SK-N-SH (cell line): ENCODE measurements around the gene TRPV2. TPM values are rescaled to one million over a fixed set of nuclear protein-coding genes. Genes with fewer than 3 reads are reported as not detected.

Experiments
- CTCF ChIA-PET: fragments of 300-600, 350-600 bp; formaldehyde crosslinking; extraction: SDS; loops from one replicate; lab custom pipeline; 2021; lab: Yijun Ruan, JAX
- POLR2A ChIA-PET: fragments of 350-600 bp; sonication (Branson Sonifier 250); formaldehyde crosslinking; extraction: SDS; loops from one replicate; lab custom pipeline; 2020; ENCODE audit warnings: antibody characterized with exemption, inconsistent platforms; lab: Yijun Ruan, JAX
- DNase-seq: peaks from one replicate; pipeline ENCODE4 v3.0.0; 2012
- H2AFZ ChIP-seq: fragments of 200-600 bp; sonication (generic); 2 replicates; pipeline ENCODE4 v1.8.1; 2016; ENCODE audit warnings: antibody characterized with exemption, mild to moderate bottlenecking, low read depth
- H3F3A ChIP-seq: fragments of 200-600 bp; sonication (generic); replicated peaks from 2 replicates; pipeline ENCODE3; 2016; ENCODE audit warnings: antibody characterized with exemption, mild to moderate bottlenecking; ENCODE audit not compliant: insufficient read depth
- H3K27ac ChIP-seq, 2 experiments: fragments of 200-500 bp in 1 of 2; fragments of 200-600 bp in 1 of 2; sonication (Bioruptor generic) in 1 of 2; sonication (generic), shearing (Covaris generic) in 1 of 2; 2 replicates each; pipeline versions ENCODE4 v1.5.1 to v1.6.1; 2014 to 2016; ENCODE audit warnings: low read depth in 2 of 2, inconsistent platforms in 1 of 2, low read length in 1 of 2, mild to moderate bottlenecking in 1 of 2, mixed read lengths in 1 of 2
- H3K27me3 ChIP-seq: fragments of 200-600 bp; sonication (generic), shearing (Covaris generic); 2 replicates; pipeline ENCODE4 v1.6.1; 2016; ENCODE audit warnings: mixed run types; ENCODE audit not compliant: insufficient read depth
- H3K36me3 ChIP-seq, 2 experiments: fragments of 200-500 bp in 1 of 2; fragments of 200-600 bp in 1 of 2; sonication (Bioruptor generic) in 1 of 2; sonication (generic) in 1 of 2; replicated peaks in 1 of 2; 2 replicates each; pipeline versions ENCODE3 to v1.5.1; 2014 to 2016; ENCODE audit warnings: low read length in 1 of 2, mild to moderate bottlenecking in 1 of 2; ENCODE audit not compliant: insufficient read depth in 2 of 2, control insufficient read depth in 1 of 2
- H3K4me1 ChIP-seq, 2 experiments: fragments of 200-500 bp in 1 of 2; fragments of 200-600 bp in 1 of 2; sonication (Bioruptor generic) in 1 of 2; sonication (generic), shearing (Covaris generic) in 1 of 2; 2 replicates each; pipeline versions ENCODE4 v1.5.1 to v1.6.1; 2014 to 2016; ENCODE audit warnings: low read depth in 1 of 2, low read length in 1 of 2, mixed run types in 1 of 2; ENCODE audit not compliant: insufficient read depth in 2 of 2, control insufficient read depth in 1 of 2
- H3K4me2 ChIP-seq: fragments of 200-600 bp; sonication (generic), shearing (Covaris generic); 2 replicates; pipeline ENCODE4 v1.6.1; 2017; ENCODE audit warnings: mixed run types
- H3K4me3 ChIP-seq, 2 experiments: fragments of 200-500 bp in 1 of 2; fragments of 200-600 bp in 1 of 2; sonication (Bioruptor generic) in 1 of 2; sonication (generic), shearing (Covaris generic) in 1 of 2; 2 replicates each; pipeline versions ENCODE4 v1.5.1 to v1.8.1; 2014 to 2016; ENCODE audit warnings: low read depth in 2 of 2, inconsistent platforms in 1 of 2, low read length in 1 of 2, mild to moderate bottlenecking in 1 of 2, mixed read lengths in 1 of 2, moderate library complexity in 1 of 2
- H3K79me2 ChIP-seq: fragments of 200-600 bp; sonication (generic); 2 replicates; pipeline ENCODE4 v1.8.1; 2017; ENCODE audit warnings: mild to moderate bottlenecking; ENCODE audit not compliant: insufficient read depth
- H3K9ac ChIP-seq: fragments of 200-600 bp; sonication (generic); 2 replicates; pipeline ENCODE4 v1.6.1; 2017; ENCODE audit warnings: mixed run types
- H3K9me2 ChIP-seq: fragments of 200-600 bp; sonication (generic); 2 replicates; pipeline ENCODE4 v1.6.1; 2017; ENCODE audit warnings: mixed run types
- H3K9me3 ChIP-seq: fragments of 200-600 bp; sonication (generic); 2 replicates; pipeline ENCODE4 v1.6.1; 2017; ENCODE audit warnings: mixed run types, mild to moderate bottlenecking, moderate library complexity
- H4K20me1 ChIP-seq: fragments of 200-600 bp; sonication (generic); 2 replicates; pipeline ENCODE4 v1.6.1; 2017; ENCODE audit warnings: mild to moderate bottlenecking, mixed run types; ENCODE audit not compliant: insufficient read depth
- CHD2 ChIP-seq: fragments of 150-350 bp; IDR thresholded peaks from 2 replicates; pipeline ENCODE4 v1.6.1; 2018; ENCODE audit warnings: low read length; ENCODE audit not compliant: partially characterized antibody
- CTCF ChIP-seq: fragments of 200-600 bp; sonication (generic); IDR thresholded peaks from 2 replicates; pipeline ENCODE4 v1.6.1; 2017; ENCODE audit warnings: antibody characterized with exemption, mild to moderate bottlenecking, moderate library complexity
- ELF1 ChIP-seq: IDR thresholded peaks from 2 replicates; pipeline ENCODE4 v1.4.0; 2012
- FOSL2 ChIP-seq: IDR thresholded peaks from 2 replicates; pipeline ENCODE4 v1.4.0; 2012; ENCODE audit warnings: low read depth, mild to moderate bottlenecking, moderate library complexity, borderline replicate concordance
- GATA2 ChIP-seq: sonication (generic); formaldehyde crosslinking; IDR thresholded peaks from 2 replicates; pipeline ENCODE4 v1.5.0; 2020; ENCODE audit warnings: mild to moderate bottlenecking, missing genetic modification reagents
- IRF3 ChIP-seq: fragments of 150-350 bp; IDR thresholded peaks from 2 replicates; pipeline ENCODE4 v1.6.1; 2016; ENCODE audit warnings: mild to moderate bottlenecking, low read depth, low read length
- JUND ChIP-seq: IDR thresholded peaks from 2 replicates; pipeline ENCODE4 v1.4.0; 2012
- MXI1 ChIP-seq: IDR thresholded peaks from 2 replicates; pipeline ENCODE4 v1.6.1; 2012; ENCODE audit warnings: mild to moderate bottlenecking, low read depth, low read length, improper control_type of control experiment
- PBX3 ChIP-seq: IDR thresholded peaks from 2 replicates; pipeline ENCODE4; 2012
- POLR2AphosphoS5 ChIP-seq: IDR thresholded peaks from 2 replicates; pipeline ENCODE4 v1.6.1; 2012; ENCODE audit warnings: low read depth, low read length
- REST ChIP-seq: IDR thresholded peaks from 2 replicates; pipeline ENCODE4 v1.6.1; 2012; ENCODE audit warnings: mild to moderate bottlenecking, low read depth, low read length, moderate library complexity
- RFX5 ChIP-seq: IDR thresholded peaks from 2 replicates; pipeline ENCODE4 v1.6.1; 2012; ENCODE audit warnings: mild to moderate bottlenecking, improper control_type of control experiment, low read length
- RXRA ChIP-seq: IDR thresholded peaks from 2 replicates; pipeline ENCODE4 v1.4.0; 2012; ENCODE audit warnings: low read depth, mild to moderate bottlenecking, borderline replicate concordance
- SIN3A ChIP-seq: IDR thresholded peaks from 2 replicates; pipeline ENCODE4 v1.6.1; 2012; ENCODE audit warnings: low read depth, mild to moderate bottlenecking, low read length, moderate library complexity, borderline replicate concordance
- TAF1 ChIP-seq: IDR thresholded peaks from 2 replicates; pipeline ENCODE4 v1.6.1; 2012; ENCODE audit warnings: low read depth, mild to moderate bottlenecking, low read length, moderate library complexity, borderline replicate concordance
- TCF12 ChIP-seq: IDR thresholded peaks from 2 replicates; pipeline ENCODE4 v1.4.0; 2012
- TEAD4 ChIP-seq: IDR thresholded peaks from 2 replicates; pipeline ENCODE4 v1.4.0; 2012; ENCODE audit warnings: mild to moderate bottlenecking, borderline replicate concordance; ENCODE audit not compliant: insufficient read depth
- USF1 ChIP-seq: IDR thresholded peaks from 2 replicates; pipeline ENCODE4 v1.4.0; 2012; ENCODE audit warnings: low read depth, borderline replicate concordance
- YY1 ChIP-seq: IDR thresholded peaks from 2 replicates; pipeline ENCODE4 v1.4.0; 2012; ENCODE audit warnings: low read depth, mild to moderate bottlenecking
- WGBS: methylation state at CpG from one replicate; pipeline ENCODE4 v1.1.6; 2017; ENCODE audit warnings: low lambda C conversion rate; 5-methylcytosine and 5-hydroxymethylcytosine counted together
- polyA plus RNA-seq, 3 experiments: library from polyadenylated mRNA; depleted of rRNA; stranded (reverse); fragments of >200 nt; gene quantifications; 2 replicates each; pipeline ENCODE4 v1.2.3, GENCODE V29; 2012

TRPV2 gene
- polyA plus RNA-seq, 1 of the 3 experiments (the other 2 are of a cell fraction) = 11.0 TPM

- TF ChIP-seq USF1 = peak; percentile 90
- TF ChIP-seq JUND = peak; percentile 71; the same call in 1 of the 2 replicates
- TF ChIP-seq RXRA = no peak
- peak; percentile 1; the same call in 1 of the 2 replicates for TF ChIP-seq FOSL2
- TF ChIP-seq SIN3A = peak; percentile 94
- peak; percentile 98 for TF ChIP-seq TAF1
- TF ChIP-seq ELF1 = no peak
- no peak for TF ChIP-seq TEAD4
- no peak for TF ChIP-seq TCF12
- peak; percentile 73; the same call in 1 of the 2 replicates for TF ChIP-seq YY1
- TF ChIP-seq RFX5 = no peak; the same call in 1 of the 2 replicates
- TF ChIP-seq IRF3 = no peak; the same call in none of the 2 replicates
- no peak for TF ChIP-seq GATA2 (CRISPR knock-in tag)
Measured at GRCh38 chr17:16438557-16439302, 23.4 kb downstream of the TRPV2 start (continued).

GRCh38 chr17:16439303-16439791 is 24.0 kb downstream of the TRPV2 start:
- 2% methylated on average over 22 of the region's 25 CpGs for WGBS
- DNase-seq = no peak
- POLR2A ChIA-PET = interaction anchor here (0.9 to 2.1 kb wide), 14 partner anchors 11 to 145 kb away, joined by 3 to 25 read pairs (median 6); partner anchors contain the start of gene CENPV

More at GRCh38 chr17:16439303-16439791, 24.0 kb downstream of the TRPV2 start:
- no peak for TF ChIP-seq USF1
- no peak for TF ChIP-seq MXI1
- TF ChIP-seq CTCF = no peak
- TF ChIP-seq REST = no peak
- no peak for TF ChIP-seq POLR2AphosphoS5
- TF ChIP-seq YY1 = no peak
- TF ChIP-seq SIN3A = no peak
- TF ChIP-seq CHD2 = no peak
- TF ChIP-seq PBX3 = no peak
- Histone ChIP-seq H3K4me2 (peak overlapping the region; percentile 93), H3K4me3 (peak overlapping the region; percentile 87 to 98), H3K79me2 (peaks cover 46% of the 10 kb centered on the region), H3K9ac (peak overlapping the region; percentile 96), H3K27ac (peak overlapping the region; percentile 66 to 78), H3K4me1 (peaks cover 25 to 36% of the 10 kb centered on the region in 2 experiments; a peak in 3 of 4 replicates), H3K9me3 (no peaks in the 10 kb centered on the region), H3K36me3 (peaks cover 41 to 42% of the 10 kb centered on the region in 2 experiments), H2AFZ (no peak overlapping the region), H3K9me2 (no peaks in the 10 kb centered on the region), H3K27me3 (no peaks in the 10 kb centered on the region), H3F3A (peaks cover 30% of the 10 kb centered on the region), H4K20me1 (peaks cover 50% of the 10 kb centered on the region)
- CTCF ChIA-PET = interaction anchor here (0.7 to 33.7 kb wide), 6 partner anchors 10 to 81 kb away, joined by 3 to 746 read pairs (median 6); no protein-coding TSS in a partner anchor
